Heart left ventricle (tissue), 13 donors: ENCODE results near the gene USP6.
"Not testable (repeated sequence)": the region's sequence is repeated elsewhere in the genome, so short reads cannot be mapped to it uniquely, and the experiment has no call there.

Source experiments
- POLR2A ChIP-seq, 2 donors: fragments of 450-650 bp; IDR thresholded peaks; one replicate each; pipeline ENCODE4 v1.6.1; 2017; ENCODE audit warnings: antibody characterized with exemption in 2 of 2, mild to moderate bottlenecking in 2 of 2, moderate library complexity in 2 of 2
- TF ChIP-seq, protein P1 (sequence below), 12 donors: fragments of 200-600 bp; sonication (generic) in 4 of 12; IDR thresholded peaks; one replicate each; pipeline versions ENCODE4 v1.5.0 to v1.8.0; 2018 to 2022; ENCODE audit warnings: antibody characterized with exemption in 12 of 12, mild to moderate bottlenecking in 5 of 12
- donor health status: ischemic (EF 13 %, LVEDD 7.1; RV severe dilation, severe dysfunction).
- donor health status: DM: no; HTN: yes; CAD: no.
- donor health status: DM: no; HTN: no; CAD: no.
- donor health status: ischemic (EF 25% LVEDD 6.9; RV normal size, moderate dysfunction).
- donor health status: ischemic (EF 25% LVEDD 5.7; RV mildly dilated, moderate dysfunction).
- donor health status: ischemic (EF 35%, LVEDD 5.7; RV mildly dilated, moderate dysfunction).
- donor health status: nonischemic (EF 11% LVEDD 7.7; RV severe dilation, severe dysfunction).
- donor health status: DM: yes; HTN: yes; CAD: no.
- donor health status: PGD.
- donor health status: ischemic (EF 29% LVEDD 5.4; RV normal size, mild dysfunction).
- donor health status: nonischemic (EF 23%, LVEDD 6.1; RV moderate dilation, normal function).

DNA sequence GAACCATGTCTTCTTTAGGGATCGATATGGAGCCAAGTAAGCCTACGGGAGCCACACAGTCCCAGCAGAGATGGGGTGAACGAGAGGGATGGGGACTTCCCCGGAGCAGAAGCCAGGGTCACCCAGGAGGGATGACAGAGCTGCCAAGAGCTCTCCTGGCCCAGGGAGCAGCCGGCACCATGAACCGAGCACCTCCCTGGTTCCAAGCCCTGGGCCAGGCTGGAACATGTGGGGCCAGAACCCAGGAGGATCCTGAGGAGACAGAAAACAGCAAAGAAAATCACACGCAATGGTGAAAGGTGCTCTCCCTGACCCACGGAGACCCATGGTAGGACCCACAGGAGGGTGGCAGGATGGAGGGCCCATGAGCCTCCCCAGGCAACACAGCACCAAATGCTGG is 18.1 kb downstream of the USP6 start:
- TF ChIP-seq, protein P1, sequence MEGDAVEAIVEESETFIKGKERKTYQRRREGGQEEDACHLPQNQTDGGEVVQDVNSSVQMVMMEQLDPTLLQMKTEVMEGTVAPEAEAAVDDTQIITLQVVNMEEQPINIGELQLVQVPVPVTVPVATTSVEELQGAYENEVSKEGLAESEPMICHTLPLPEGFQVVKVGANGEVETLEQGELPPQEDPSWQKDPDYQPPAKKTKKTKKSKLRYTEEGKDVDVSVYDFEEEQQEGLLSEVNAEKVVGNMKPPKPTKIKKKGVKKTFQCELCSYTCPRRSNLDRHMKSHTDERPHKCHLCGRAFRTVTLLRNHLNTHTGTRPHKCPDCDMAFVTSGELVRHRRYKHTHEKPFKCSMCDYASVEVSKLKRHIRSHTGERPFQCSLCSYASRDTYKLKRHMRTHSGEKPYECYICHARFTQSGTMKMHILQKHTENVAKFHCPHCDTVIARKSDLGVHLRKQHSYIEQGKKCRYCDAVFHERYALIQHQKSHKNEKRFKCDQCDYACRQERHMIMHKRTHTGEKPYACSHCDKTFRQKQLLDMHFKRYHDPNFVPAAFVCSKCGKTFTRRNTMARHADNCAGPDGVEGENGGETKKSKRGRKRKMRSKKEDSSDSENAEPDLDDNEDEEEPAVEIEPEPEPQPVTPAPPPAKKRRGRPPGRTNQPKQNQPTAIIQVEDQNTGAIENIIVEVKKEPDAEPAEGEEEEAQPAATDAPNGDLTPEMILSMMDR (IDR thresholded peaks at IDR 0.05) = not testable (repeated sequence)
- TF ChIP-seq POLR2A (IDR thresholded peaks at IDR 0.05) = not testable (repeated sequence)
